Measurements from ENCODE around the gene GAPDH.

Gene GAPDH

GRCh38 chr12:6532927-6533652 lies 1.2 kb upstream of the GAPDH start:
- no peak for TF ChIP-seq CTCF (IDR thresholded peaks at IDR 0.05; ENCODE audit: low read depth, low read length)

GRCh38 chr12:6533653-6533922 lies 729 bp upstream of the GAPDH start:
- Histone ChIP-seq H3K9me3 (ENCODE audit: severe bottlenecking) (no peaks in the 10 kb centered on the region), H3K27ac (peak overlapping the region; percentile 100), H3K36me3 (peaks cover 78% of the 10 kb centered on the region), H3K27me3 (ENCODE audit: insufficient read depth, low read depth, severe bottlenecking) (no peaks in the 10 kb centered on the region), H3K4me3 (ENCODE audit: low read depth, low read length) (peak overlapping the region; percentile 81)
- no peak for TF ChIP-seq CTCF (IDR thresholded peaks at IDR 0.05; ENCODE audit: low read depth, low read length)
- no peak for DNase-seq

More at GRCh38 chr12:6532927-6533652, 1.2 kb upstream of the GAPDH start:
- Histone ChIP-seq H3K36me3 (peaks cover 78% of the 10 kb centered on the region), H3K9me3 (ENCODE audit: severe bottlenecking) (no peaks in the 10 kb centered on the region), H3K4me3 (ENCODE audit: low read depth, low read length) (peak overlapping the region; percentile 81), H3K27ac (peak overlapping the region; percentile 100), H3K27me3 (ENCODE audit: insufficient read depth, low read depth, severe bottlenecking) (no peaks in the 10 kb centered on the region)
- peak; percentile 75 for DNase-seq

GRCh38 chr12:6534695-6534944 lies 303 bp downstream of the GAPDH start:
- Histone ChIP-seq H3K27me3 (ENCODE audit: insufficient read depth, low read depth, severe bottlenecking) (no peaks in the 10 kb centered on the region), H3K9me3 (ENCODE audit: severe bottlenecking) (no peaks in the 10 kb centered on the region), H3K4me3 (ENCODE audit: low read depth, low read length) (peak overlapping the region; percentile 81), H3K36me3 (peaks cover 77% of the 10 kb centered on the region), H3K27ac (peak overlapping the region; percentile 100)
- no peak for DNase-seq
- no peak for TF ChIP-seq CTCF (IDR thresholded peaks at IDR 0.05; ENCODE audit: low read depth, low read length)

GRCh38 chr12:6534945-6535696 lies 804 bp downstream of the GAPDH start:
- Histone ChIP-seq H3K9me3 (ENCODE audit: severe bottlenecking) (no peaks in the 10 kb centered on the region), H3K27me3 (ENCODE audit: insufficient read depth, low read depth, severe bottlenecking) (no peaks in the 10 kb centered on the region), H3K36me3 (peaks cover 77% of the 10 kb centered on the region), H3K4me3 (ENCODE audit: low read depth, low read length) (peak overlapping the region; percentile 81), H3K27ac (peak overlapping the region; percentile 100)
- TF ChIP-seq CTCF (IDR thresholded peaks at IDR 0.05; ENCODE audit: low read depth, low read length), result no peak
- peak; percentile 69 for DNase-seq

- H3K9me3 ChIP-seq (ENCODE audit: severe bottlenecking), result no peaks in the 10 kb centered on the region
- TF ChIP-seq CTCF (IDR thresholded peaks at IDR 0.05; ENCODE audit: low read depth, low read length), result no peak
- peak overlapping the region; percentile 81 for H3K4me3 ChIP-seq (ENCODE audit: low read depth, low read length)
- no peak for DNase-seq
- H3K36me3 ChIP-seq, result peaks cover 77% of the 10 kb centered on the region
- peak overlapping the region; percentile 100 for H3K27ac ChIP-seq
- H3K27me3 ChIP-seq (ENCODE audit: insufficient read depth, low read depth, severe bottlenecking), result no peaks in the 10 kb centered on the region
Observed at GRCh38 chr12:6535697-6535946, 1.3 kb downstream of the GAPDH start.

Data from WERI-Rb-1 (cell line).